Colonic mucosa (tissue), 4 donors: ENCODE results near the gene LBP. TPM values are rescaled to one million over a fixed set of nuclear protein-coding genes. Genes with fewer than 3 reads are reported as not detected.

Experiments used
- DNase-seq: peaks from one replicate; pipeline ENCODE4 v3.0.0-alpha.2; 2020
- H3K27ac ChIP-seq: fragments of 200-600 bp; one replicate; pipeline ENCODE4 v1.8.0; 2021
- H3K27me3 ChIP-seq: fragments of 200-600 bp; one replicate; pipeline ENCODE4 v1.8.0; 2021
- H3K36me3 ChIP-seq: fragments of 200-600 bp; one replicate; pipeline ENCODE4 v1.8.0; 2021
- H3K4me1 ChIP-seq: fragments of 200-600 bp; one replicate; pipeline ENCODE4 v1.8.0; 2021; ENCODE audit warnings: mild to moderate bottlenecking
- H3K4me3 ChIP-seq: fragments of 200-600 bp; one replicate; pipeline ENCODE4 v1.8.0; 2021
- H3K9ac ChIP-seq, 2 donors: one replicate each; pipeline ENCODE4 v1.7.0; 2013; ENCODE audit warnings: control low read depth in 2 of 2, low read depth in 2 of 2, low read length in 2 of 2
- H3K9me3 ChIP-seq: fragments of 200-600 bp; one replicate; pipeline ENCODE4 v1.8.0; 2021
- CTCF ChIP-seq: fragments of 200-600 bp; IDR thresholded peaks from one replicate; pipeline ENCODE4 v1.8.0; 2022; ENCODE audit warnings: antibody characterized with exemption, mild to moderate bottlenecking
- intact Hi-C: fragments of 100-400 bp; cut with DNase I; formaldehyde crosslinking; loops from one replicate; pipeline ENCODE4 v1.14.1; 2022
- total RNA-seq, 2 donors: library from RNA; stranded (reverse); fragmentation: NEBNext Ultra II Directional in 1 of 2; extraction: Animal tissue kit (Norgen Biotek cat#: 25700) in 1 of 2; gene quantifications; one replicate each; pipeline ENCODE4 v1.2.1, GENCODE V29; 2021
- donor health status: healthy.
- donor health status: DM: no; HTN: no; CAD: no.
- donor health status: DM: no; HTN: no; CAD: no.

LBP gene
- total RNA-seq, 2 donors from 2014 or later, result 0.32 TPM; not detected in 1

- peak overlapping the region in 1 of 2 donors; percentile 14 for H3K9ac ChIP-seq
- intact Hi-C loops, result no loop called here
- no peaks in the 10 kb centered on the region for H3K36me3 ChIP-seq
- DNase-seq, result no peak
- no peaks in the 10 kb centered on the region for H3K9me3 ChIP-seq
- peaks cover 3% of the 10 kb centered on the region for H3K4me1 ChIP-seq
- H3K27ac ChIP-seq, result no peak overlapping the region
- no peaks in the 10 kb centered on the region for H3K27me3 ChIP-seq
- H3K4me3 ChIP-seq, result peak overlapping the region; percentile 4
- TF ChIP-seq CTCF, result no peak
Observed at GRCh38 chr20:38342713-38343310, 3.5 kb upstream of the LBP start.

- Histone ChIP-seq H3K27me3 (no peaks in the 10 kb centered on the region), H3K9me3 (no peaks in the 10 kb centered on the region), H3K36me3 (no peaks in the 10 kb centered on the region), H3K4me1 (peaks cover 3% of the 10 kb centered on the region), H3K4me3 (peak overlapping the region; percentile 4), H3K9ac (peak overlapping the region in 1 of 2 donors; percentile 14), H3K27ac (peak overlapping the region; percentile 22)
- peak; percentile 79 for DNase-seq
- no peak for TF ChIP-seq CTCF
- intact Hi-C loops, result no loop called here
Observed at GRCh38 chr20:38343311-38344106, 2.8 kb upstream of the LBP start.

- Histone ChIP-seq H3K9me3 (no peaks in the 10 kb centered on the region), H3K4me1 (peaks cover 3% of the 10 kb centered on the region), H3K27ac (no peak overlapping the region), H3K36me3 (no peaks in the 10 kb centered on the region), H3K9ac (no peak overlapping the region), H3K4me3 (no peak overlapping the region), H3K27me3 (no peaks in the 10 kb centered on the region)
- DNase-seq, result no peak
- intact Hi-C loops, result no loop called here
- TF ChIP-seq CTCF, result no peak
Observed at GRCh38 chr20:38344107-38344701, 2.1 kb upstream of the LBP start.

- no peak overlapping the region for H3K27ac ChIP-seq
- H3K9ac ChIP-seq, result no peak overlapping the region
- no peak for DNase-seq
- no peaks in the 10 kb centered on the region for H3K36me3 ChIP-seq
- intact Hi-C loops, result no loop called here
- H3K27me3 ChIP-seq, result no peaks in the 10 kb centered on the region
- TF ChIP-seq CTCF, result no peak
- no peak overlapping the region for H3K4me3 ChIP-seq
- no peaks in the 10 kb centered on the region for H3K9me3 ChIP-seq
- peaks cover 3% of the 10 kb centered on the region for H3K4me1 ChIP-seq
Observed at GRCh38 chr20:38345643-38346042, 639 bp upstream of the LBP start.

- Histone ChIP-seq H3K4me1 (peaks cover 3% of the 10 kb centered on the region), H3K27me3 (no peaks in the 10 kb centered on the region), H3K36me3 (no peaks in the 10 kb centered on the region), H3K4me3 (no peak overlapping the region), H3K9ac (no peak overlapping the region), H3K9me3 (no peaks in the 10 kb centered on the region), H3K27ac (no peak overlapping the region)
- no peak for TF ChIP-seq CTCF
- intact Hi-C loops, result no loop called here
- DNase-seq, result no peak
Observed at GRCh38 chr20:38346741-38347140, 459 bp downstream of the LBP start.
